A549 (cell line): ENCODE results near the gene IPO4. TPM values are rescaled to one million over a fixed set of nuclear protein-coding genes. Genes with fewer than 3 reads are reported as not detected.

Experiments
- ATAC-seq, 2 experiments: fragments of 200-7000 bp in 1 of 2; fragments of >200 bp in 1 of 2; cut with Nextera tagmentation in 1 of 2; cut with Tn5 transposase in 1 of 2; 3 replicates each; pipeline versions ENCODE4 v1.8.0 to v1.9.1; 2018 to 2020; ENCODE audit warnings: mild to moderate bottlenecking in 1 of 2, moderate library complexity in 1 of 2
- CTCF ChIA-PET: fragments of 300-600 bp; sonication (Branson Sonifier 250); formaldehyde crosslinking; extraction: SDS; loops from one replicate; lab custom pipeline; 2021; ENCODE audit warnings: antibody characterized with exemption, inconsistent platforms; lab: Yijun Ruan, JAX
- POLR2A ChIA-PET: fragments of 350-600 bp; formaldehyde crosslinking; extraction: SDS; loops from one replicate; lab custom pipeline; 2021; ENCODE audit warnings: antibody characterized with exemption, inconsistent platforms; lab: Yijun Ruan, JAX
- DNase-seq, 2 experiments: peaks; one replicate each; pipeline versions ENCODE4 v3.0.0 to v3.0.0-alpha.2; 2011 to 2016; ENCODE audit warnings: low read depth in 1 of 2, low spot score in 1 of 2
- FAIRE-seq: peaks from 2 replicates; lab custom pipeline; 2011; peaks lifted over from hg19 to GRCh38; lab: Jason Lieb, UNC
- H3K27ac ChIP-seq, 2 experiments: fragments of >200 bp; sonication (Bioruptor Twin); formaldehyde crosslinking; 3 replicates each; pipeline ENCODE4 v1.5.1; 2016 to 2017
- H3K4me1 ChIP-seq: fragments of >200 bp; sonication (Bioruptor Twin); formaldehyde crosslinking; 3 replicates; pipeline ENCODE4 v1.6.1; 2016
- H3K4me2 ChIP-seq: fragments of >200 bp; sonication (Bioruptor Twin); formaldehyde crosslinking; 3 replicates; pipeline ENCODE4 v1.6.1; 2016
- H3K4me3 ChIP-seq: fragments of >200 bp; sonication (Bioruptor Twin); formaldehyde crosslinking; 3 replicates; pipeline ENCODE4 v1.5.1; 2016
- H3K9me3 ChIP-seq: fragments of >200 bp; sonication (Bioruptor Twin); formaldehyde crosslinking; 3 replicates; pipeline ENCODE4 v1.6.1; 2016
- CEBPB ChIP-seq, 2 experiments: fragments of >200 bp in 1 of 2; sonication (Bioruptor Twin) in 1 of 2; formaldehyde crosslinking in 1 of 2; IDR thresholded peaks; 2 replicates each; pipeline ENCODE4 v1.6.1; 2012 to 2016
- CHD4 ChIP-seq: fragments of 200-600 bp; sonication (generic); IDR thresholded peaks from 2 replicates; pipeline ENCODE4 v1.6.1; 2016; ENCODE audit warnings: antibody characterized with exemption, mild to moderate bottlenecking, borderline replicate concordance
- E2F6 ChIP-seq: IDR thresholded peaks from 2 replicates; pipeline ENCODE4 v1.6.1; 2012; ENCODE audit warnings: low read depth, borderline replicate concordance
- EHMT2 ChIP-seq: fragments of 200-600 bp; sonication (generic); IDR thresholded peaks from 2 replicates; pipeline ENCODE4 v1.6.1; 2016; ENCODE audit warnings: antibody characterized with exemption, low read depth, mild to moderate bottlenecking, moderate library complexity
- FOSL2 ChIP-seq, 2 experiments: fragments of 450-650 bp in 1 of 2; fragments of >200 bp in 1 of 2; sonication (Bioruptor Twin) in 1 of 2; formaldehyde crosslinking; IDR thresholded peaks; 2 replicates each; pipeline versions ENCODE4 v1.5.0 to v1.6.1; 2016 to 2020; ENCODE audit warnings: mild to moderate bottlenecking in 1 of 2, moderate library complexity in 1 of 2
- FOXS1 ChIP-seq: fragments of 250-450 bp; sonication (Bioruptor Pico); IDR thresholded peaks from 2 replicates; pipeline ENCODE4 v1.5.0; 2020; ENCODE audit warnings: mild to moderate bottlenecking, moderate library complexity
- HDAC2 ChIP-seq: fragments of 200-600 bp; sonication (generic); IDR thresholded peaks from 2 replicates; pipeline ENCODE4 v1.6.1; 2016
- HES2 ChIP-seq: fragments of >200 bp; sonication (Bioruptor Twin); formaldehyde crosslinking; IDR thresholded peaks from 2 replicates; pipeline ENCODE4 v1.6.1; 2016
- HOXB5 ChIP-seq: fragments of 250-450 bp; sonication (Bioruptor Pico); IDR thresholded peaks from 2 replicates; pipeline ENCODE4 v1.5.0; 2020; ENCODE audit warnings: mild to moderate bottlenecking, moderate library complexity
- JUN ChIP-seq, 2 experiments: fragments of >200 bp; sonication (Bioruptor Twin); formaldehyde crosslinking; IDR thresholded peaks; 2 replicates in 1 of 2; 3 replicates in 1 of 2; pipeline ENCODE4 v1.6.1; 2016 to 2017
- JUNB ChIP-seq: fragments of >200 bp; sonication (Bioruptor Twin); formaldehyde crosslinking; IDR thresholded peaks from 2 replicates; pipeline ENCODE4 v1.6.1; 2016
- KDM1A ChIP-seq: fragments of 200-600 bp; sonication (generic); IDR thresholded peaks from 2 replicates; pipeline ENCODE4 v1.6.1; 2016; ENCODE audit warnings: low read depth, mild to moderate bottlenecking
- MAFK ChIP-seq: fragments of 450-650 bp; IDR thresholded peaks from 2 replicates; pipeline ENCODE4 v1.6.1; 2014; ENCODE audit not compliant: partially characterized antibody
- MAZ ChIP-seq: fragments of 150-350 bp; IDR thresholded peaks from 2 replicates; pipeline ENCODE4 v1.6.1; 2014; ENCODE audit warnings: antibody characterized with exemption, low read depth, low read length, borderline replicate concordance
- NR3C1 ChIP-seq: fragments of >200 bp; sonication (Bioruptor Twin); formaldehyde crosslinking; IDR thresholded peaks from 3 replicates; pipeline ENCODE4 v1.6.1; 2017
- RAD21 ChIP-seq, 2 experiments: fragments of >200 bp in 1 of 2; sonication (Bioruptor Twin) in 1 of 2; formaldehyde crosslinking in 1 of 2; IDR thresholded peaks in 1 of 2; conservative IDR thresholded peaks in 1 of 2; 2 replicates in 1 of 2; 3 replicates in 1 of 2; pipeline ENCODE4 v1.6.1; 2012 to 2018; ENCODE audit warnings: inconsistent platforms in 1 of 2
- RARB ChIP-seq: fragments of 250-450 bp; sonication (Bioruptor Pico); IDR thresholded peaks from 2 replicates; pipeline ENCODE4 v1.8.0; 2021; ENCODE audit warnings: mild to moderate bottlenecking, moderate library complexity
- SREBF2 ChIP-seq: fragments of 450-650 bp; IDR thresholded peaks from 2 replicates; pipeline ENCODE4 v1.6.1; 2014; ENCODE audit warnings: mild to moderate bottlenecking, moderate library complexity
- ZSCAN20 ChIP-seq: fragments of 250-450 bp; sonication (Bioruptor Pico); IDR thresholded peaks from 2 replicates; pipeline ENCODE4 v1.8.0; 2022; ENCODE audit warnings: mild to moderate bottlenecking, moderate library complexity
- WGBS: methylation state at CpG from one replicate; pipeline ENCODE4 v1.1.6; 2017; ENCODE audit errors: missing lambda C conversion rate; 5-methylcytosine and 5-hydroxymethylcytosine counted together
- polyA plus RNA-seq, 4 experiments: library from polyadenylated mRNA; depleted of rRNA in 3 of 4; stranded (reverse); fragments of >200 nt; fragmentation: RNase III in 1 of 4; extraction: RNeasy Plus Mini Kit Qiagen cat#74134 plus additional on column Dnase treatment in 1 of 4; gene quantifications; 2 replicates in 3 of 4; 3 replicates in 1 of 4; pipeline ENCODE4 v1.2.3, GENCODE V29; 2011 to 2017
- TF ChIP-seq, protein P1 (sequence below): fragments of >200 bp; sonication (Bioruptor Twin); formaldehyde crosslinking; IDR thresholded peaks from 3 replicates; pipeline ENCODE4 v1.5.1; 2016
- TF ChIP-seq, protein P2 (sequence below): IDR thresholded peaks from 2 replicates; pipeline ENCODE4 v1.6.1; 2012
- TF ChIP-seq, protein P3 (sequence below): fragments of 250-450 bp; sonication (Bioruptor Pico); IDR thresholded peaks from 2 replicates; pipeline ENCODE4 v1.5.0; 2020; ENCODE audit warnings: low read depth, mild to moderate bottlenecking, moderate library complexity
- TF ChIP-seq, protein P4 (sequence below): fragments of 150-350 bp; IDR thresholded peaks from 2 replicates; pipeline ENCODE4 v1.6.1; 2014; ENCODE audit warnings: low read depth, mild to moderate bottlenecking, low read length

IPO4 gene
- polyA plus RNA-seq, 2 of the 4 experiments (the other 2 are of a cell fraction) = 37.1 to 91.7 TPM

DNA sequence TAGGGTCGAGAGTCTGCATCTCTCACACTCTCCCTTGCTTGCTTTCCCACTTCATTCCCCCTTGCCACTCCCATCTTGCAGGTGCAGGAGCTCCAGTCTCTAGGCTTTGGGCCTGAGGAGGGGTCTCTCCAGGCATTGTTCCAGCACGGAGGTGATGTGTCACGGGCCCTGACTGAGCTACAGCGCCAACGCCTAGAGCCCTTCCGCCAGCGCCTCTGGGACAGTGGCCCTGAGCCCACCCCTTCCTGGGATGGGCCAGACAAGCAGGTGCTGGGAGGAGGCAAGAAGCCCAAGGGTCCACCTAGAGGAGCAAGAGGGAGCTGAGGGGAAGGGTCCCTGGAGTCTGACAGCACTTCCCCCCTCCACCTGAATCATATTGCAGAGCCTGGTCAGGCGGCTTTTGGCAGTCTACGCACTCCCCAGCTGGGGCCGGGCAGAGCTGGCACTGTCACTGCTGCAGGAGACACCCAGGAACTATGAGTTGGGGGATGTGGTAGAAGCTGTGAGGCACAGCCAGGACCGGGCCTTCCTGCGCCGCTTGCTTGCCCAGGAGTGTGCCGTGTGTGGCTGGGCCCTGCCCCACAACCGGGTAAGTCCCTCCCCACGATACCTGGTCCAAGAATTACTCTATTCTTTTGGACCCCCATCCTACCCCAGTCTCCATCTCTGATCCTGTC, 37.1 kb downstream of the IPO4 start:
- WGBS = 91% methylated on average over 12 of the region's 16 CpGs
- ATAC-seq (no peak), DNase-seq (no peak), FAIRE-seq (no peak)
- H3K9me3 ChIP-seq = no peaks in the 10 kb centered on the region
- ChIA-PET POLR2A (interaction anchor here (1.5 to 2.1 kb wide), 2 partner anchors 9 to 62 kb away, joined by 3 to 6 read pairs; partner anchors contain the start of genes CHMP4A and IRF9), CTCF (interaction anchor here (0.9 to 12.6 kb wide), 5 partner anchors 10 to 145 kb away, joined by 3 to 168 read pairs (median 3); partner anchors contain the start of genes EMC9 and IRF9)
- H3K4me1 ChIP-seq = peaks cover 6% of the 10 kb centered on the region; the same call in 2 of the 3 replicates
- H3K4me2 ChIP-seq = no peak overlapping the region
- H3K27ac ChIP-seq = no peak overlapping the region
- TF ChIP-seq JUN (IDR thresholded peaks at IDR 0.05) (no peak), ZSCAN20 (CRISPR knock-in tag) (no peak), NR3C1 (no peak), MAZ (no peak), HOXB5 (CRISPR knock-in tag) (no peak), CEBPB (IDR thresholded peaks at IDR 0.05) (no peak), KDM1A (no peak), FOSL2 (IDR thresholded peaks at IDR 0.05) (no peak), FOSL2 (CRISPR knock-in tag; IDR thresholded peaks at IDR 0.05) (no peak), HDAC2 (no peak)
- no peak overlapping the region for H3K4me3 ChIP-seq

DNA sequence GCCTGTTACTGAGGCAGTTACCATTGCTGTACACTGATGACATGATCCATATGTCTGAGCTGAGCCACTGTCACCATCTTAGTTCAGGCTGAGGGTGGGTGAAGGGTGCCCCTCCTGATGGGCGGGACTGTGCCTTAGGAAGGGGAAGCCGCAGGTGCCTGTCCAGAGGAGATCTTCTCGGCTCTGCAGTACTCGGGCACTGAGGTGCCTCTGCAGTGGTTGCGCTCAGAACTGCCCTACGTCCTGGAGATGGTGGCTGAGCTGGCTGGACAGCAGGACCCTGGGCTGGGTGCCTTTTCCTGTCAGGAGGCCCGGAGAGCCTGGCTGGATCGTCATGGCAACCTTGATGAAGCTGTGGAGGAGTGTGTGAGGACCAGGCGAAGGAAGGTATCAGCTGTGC, 37.6 kb downstream of the IPO4 start:
- POLR2A ChIA-PET = interaction anchor here (1.5 to 2.1 kb wide), 2 partner anchors 10 to 63 kb away, joined by 3 to 6 read pairs; partner anchors contain the start of genes CHMP4A and IRF9
- H3K4me1 ChIP-seq = peaks cover 6% of the 10 kb centered on the region; the same call in 2 of the 3 replicates
- CTCF ChIA-PET = interaction anchor here (0.9 to 12.6 kb wide), 4 partner anchors 10 to 56 kb away, joined by 3 to 168 read pairs (median 6); partner anchors contain the start of genes EMC9 and IRF9
- H3K4me2 ChIP-seq = no peak overlapping the region
- no peak for DNase-seq
- H3K9me3 ChIP-seq = no peaks in the 10 kb centered on the region
- no peak overlapping the region for H3K27ac ChIP-seq
- no peak for FAIRE-seq
- H3K4me3 ChIP-seq = no peak overlapping the region
- ATAC-seq = no peak
- TF ChIP-seq HOXB5 (CRISPR knock-in tag) = no peak
- TF ChIP-seq, protein P1, sequence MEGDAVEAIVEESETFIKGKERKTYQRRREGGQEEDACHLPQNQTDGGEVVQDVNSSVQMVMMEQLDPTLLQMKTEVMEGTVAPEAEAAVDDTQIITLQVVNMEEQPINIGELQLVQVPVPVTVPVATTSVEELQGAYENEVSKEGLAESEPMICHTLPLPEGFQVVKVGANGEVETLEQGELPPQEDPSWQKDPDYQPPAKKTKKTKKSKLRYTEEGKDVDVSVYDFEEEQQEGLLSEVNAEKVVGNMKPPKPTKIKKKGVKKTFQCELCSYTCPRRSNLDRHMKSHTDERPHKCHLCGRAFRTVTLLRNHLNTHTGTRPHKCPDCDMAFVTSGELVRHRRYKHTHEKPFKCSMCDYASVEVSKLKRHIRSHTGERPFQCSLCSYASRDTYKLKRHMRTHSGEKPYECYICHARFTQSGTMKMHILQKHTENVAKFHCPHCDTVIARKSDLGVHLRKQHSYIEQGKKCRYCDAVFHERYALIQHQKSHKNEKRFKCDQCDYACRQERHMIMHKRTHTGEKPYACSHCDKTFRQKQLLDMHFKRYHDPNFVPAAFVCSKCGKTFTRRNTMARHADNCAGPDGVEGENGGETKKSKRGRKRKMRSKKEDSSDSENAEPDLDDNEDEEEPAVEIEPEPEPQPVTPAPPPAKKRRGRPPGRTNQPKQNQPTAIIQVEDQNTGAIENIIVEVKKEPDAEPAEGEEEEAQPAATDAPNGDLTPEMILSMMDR = no peak
- TF ChIP-seq RARB (CRISPR knock-in tag) = no peak
- TF ChIP-seq E2F6 = no peak
- TF ChIP-seq, protein P2, sequence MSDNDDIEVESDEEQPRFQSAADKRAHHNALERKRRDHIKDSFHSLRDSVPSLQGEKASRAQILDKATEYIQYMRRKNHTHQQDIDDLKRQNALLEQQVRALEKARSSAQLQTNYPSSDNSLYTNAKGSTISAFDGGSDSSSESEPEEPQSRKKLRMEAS = no peak
- TF ChIP-seq JUN (IDR thresholded peaks at IDR 0.05) = no peak
- no peak for TF ChIP-seq MAFK
- TF ChIP-seq ZSCAN20 (CRISPR knock-in tag) = no peak
- no peak for TF ChIP-seq JUNB
- TF ChIP-seq CHD4 = no peak
- no peak for TF ChIP-seq EHMT2
- TF ChIP-seq HES2 = no peak
- TF ChIP-seq SREBF2 = no peak
- TF ChIP-seq MAZ = no peak
- TF ChIP-seq, protein P3, sequence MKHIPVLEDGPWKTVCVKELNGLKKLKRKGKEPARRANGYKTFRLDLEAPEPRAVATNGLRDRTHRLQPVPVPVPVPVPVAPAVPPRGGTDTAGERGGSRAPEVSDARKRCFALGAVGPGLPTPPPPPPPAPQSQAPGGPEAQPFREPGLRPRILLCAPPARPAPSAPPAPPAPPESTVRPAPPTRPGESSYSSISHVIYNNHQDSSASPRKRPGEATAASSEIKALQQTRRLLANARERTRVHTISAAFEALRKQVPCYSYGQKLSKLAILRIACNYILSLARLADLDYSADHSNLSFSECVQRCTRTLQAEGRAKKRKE (CRISPR knock-in tag) = no peak
- no peak for TF ChIP-seq FOXS1 (CRISPR knock-in tag)
- no peak for TF ChIP-seq NR3C1
- no peak for TF ChIP-seq RAD21 (conservative IDR thresholded peaks at IDR 0.05 in 1 of 2, IDR thresholded peaks at IDR 0.05 in 1 of 2)
- TF ChIP-seq, protein P4, sequence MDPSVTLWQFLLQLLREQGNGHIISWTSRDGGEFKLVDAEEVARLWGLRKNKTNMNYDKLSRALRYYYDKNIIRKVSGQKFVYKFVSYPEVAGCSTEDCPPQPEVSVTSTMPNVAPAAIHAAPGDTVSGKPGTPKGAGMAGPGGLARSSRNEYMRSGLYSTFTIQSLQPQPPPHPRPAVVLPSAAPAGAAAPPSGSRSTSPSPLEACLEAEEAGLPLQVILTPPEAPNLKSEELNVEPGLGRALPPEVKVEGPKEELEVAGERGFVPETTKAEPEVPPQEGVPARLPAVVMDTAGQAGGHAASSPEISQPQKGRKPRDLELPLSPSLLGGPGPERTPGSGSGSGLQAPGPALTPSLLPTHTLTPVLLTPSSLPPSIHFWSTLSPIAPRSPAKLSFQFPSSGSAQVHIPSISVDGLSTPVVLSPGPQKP = no peak
- 93% methylated on average over 9 of the region's 9 CpGs for WGBS
